Measurements from ENCODE around the gene POGZ.

POGZ gene

DNA sequence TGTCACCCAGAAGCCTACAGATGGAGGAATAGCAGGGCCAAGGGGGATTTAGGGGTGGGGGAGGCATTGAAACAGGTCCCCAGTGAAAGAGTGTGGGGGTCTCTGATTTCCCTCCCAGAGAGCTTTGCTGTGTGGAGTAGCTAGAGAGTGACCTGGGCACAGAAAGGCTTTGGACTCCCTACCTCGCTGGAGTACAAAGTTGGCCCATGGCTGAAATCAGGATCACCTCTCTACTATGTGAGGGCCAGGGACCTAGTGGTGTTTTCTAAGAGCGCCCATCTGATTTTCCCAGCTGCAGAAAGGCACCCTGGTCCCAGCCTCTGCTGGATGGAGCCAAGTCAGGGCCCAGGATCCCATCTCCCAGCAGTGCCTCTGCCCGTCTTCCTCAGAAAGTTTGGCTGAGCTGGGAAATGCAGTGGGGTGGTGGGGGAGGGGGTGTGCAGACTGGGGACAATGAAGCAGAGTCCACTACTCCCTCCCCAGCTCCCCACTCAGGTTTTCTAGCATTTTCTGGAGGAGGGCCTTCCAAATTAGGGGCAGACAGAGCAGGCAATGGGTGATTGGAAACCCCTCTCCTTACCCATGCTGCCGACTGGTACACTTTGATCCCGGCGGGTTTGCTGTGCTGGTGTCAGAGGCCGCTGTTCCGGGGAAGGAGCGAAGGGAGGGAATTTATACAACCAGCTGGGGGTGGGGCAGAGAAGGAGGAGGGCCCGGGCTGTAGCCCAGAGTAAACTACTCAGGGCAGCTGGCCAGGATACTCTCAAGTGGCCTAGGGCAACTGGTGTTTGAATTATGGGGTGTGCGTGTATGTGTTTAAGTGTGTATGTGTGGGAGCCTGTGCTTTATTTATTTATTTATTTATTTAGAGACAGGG, 87.0 kb downstream of the POGZ start, which contains the start of gene SELENBP1:
Gene SELENBP1 (minus strand): TSS at position 648 of the 877 bp plus-strand sequence. CDS start 64 bp downstream, at position 584.
- peak; percentile 70 for DNase-seq (ENCODE audit: low spot score)

DNA sequence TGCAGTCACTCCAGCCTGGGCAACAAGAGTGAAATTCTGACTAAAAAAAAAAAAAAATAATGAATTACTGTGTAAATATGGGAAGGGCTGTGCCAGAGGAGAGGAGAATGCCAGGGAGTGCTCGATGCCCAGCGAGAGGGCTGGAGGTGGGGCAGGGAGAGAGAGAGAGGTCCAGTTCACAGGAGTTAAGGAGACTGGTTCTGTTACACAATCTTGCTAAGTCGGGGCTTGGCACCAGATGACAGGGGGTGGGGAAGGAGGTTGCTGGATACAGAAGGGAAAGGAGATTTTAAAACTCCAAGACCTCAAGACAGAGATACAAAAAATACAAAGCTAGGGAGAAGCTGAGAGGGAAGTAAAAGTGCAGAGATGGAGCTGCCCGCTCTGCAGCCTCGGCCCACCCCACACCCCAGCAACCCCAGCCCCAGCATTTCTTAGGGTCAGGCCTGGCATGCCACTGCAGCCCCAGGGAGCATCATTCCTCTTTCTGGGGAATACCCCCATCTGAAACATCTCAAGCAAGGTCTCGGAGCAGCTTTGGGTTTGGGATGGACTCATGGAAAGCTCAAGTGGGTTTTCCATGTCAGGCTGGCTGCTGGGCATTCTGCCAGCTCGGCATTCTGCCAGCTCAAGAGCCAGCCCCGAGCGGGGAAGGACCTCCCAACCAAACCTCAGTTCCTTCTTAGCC, 87.8 kb downstream of the POGZ start:
- no peak for DNase-seq (ENCODE audit: low spot score)

GRCh38 chr1:151370211-151370911, 88.9 kb downstream of the POGZ start:
- no peak for DNase-seq (ENCODE audit: low spot score)

- no peak for DNase-seq (ENCODE audit: low spot score)
Measured at GRCh38 chr1:151369621-151370048, 89.7 kb downstream of the POGZ start.

DNA sequence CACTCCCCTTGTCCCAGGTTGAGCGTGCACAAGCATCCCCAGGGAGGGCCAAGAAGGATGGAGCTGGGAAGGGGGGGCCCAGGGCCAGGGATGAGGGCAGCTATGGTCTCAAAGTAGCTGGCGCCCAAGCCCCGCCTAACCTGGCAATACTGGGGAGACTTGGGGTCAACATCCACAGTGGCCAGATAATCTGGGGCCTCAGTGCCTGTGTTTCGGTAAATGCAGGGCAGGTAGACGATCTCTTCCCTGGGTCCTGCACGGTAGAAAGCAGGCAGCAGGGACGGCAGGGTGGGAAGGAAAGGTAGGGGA, 90.0 kb downstream of the POGZ start:
- DNase-seq (ENCODE audit: low spot score) = no peak

- no peak for DNase-seq (ENCODE audit: low spot score)
Measured at GRCh38 chr1:151368393-151369301, 90.6 kb downstream of the POGZ start.

- no peak for DNase-seq (ENCODE audit: low spot score)
Measured at GRCh38 chr1:151367658-151368392, 91.5 kb downstream of the POGZ start.

DNA sequence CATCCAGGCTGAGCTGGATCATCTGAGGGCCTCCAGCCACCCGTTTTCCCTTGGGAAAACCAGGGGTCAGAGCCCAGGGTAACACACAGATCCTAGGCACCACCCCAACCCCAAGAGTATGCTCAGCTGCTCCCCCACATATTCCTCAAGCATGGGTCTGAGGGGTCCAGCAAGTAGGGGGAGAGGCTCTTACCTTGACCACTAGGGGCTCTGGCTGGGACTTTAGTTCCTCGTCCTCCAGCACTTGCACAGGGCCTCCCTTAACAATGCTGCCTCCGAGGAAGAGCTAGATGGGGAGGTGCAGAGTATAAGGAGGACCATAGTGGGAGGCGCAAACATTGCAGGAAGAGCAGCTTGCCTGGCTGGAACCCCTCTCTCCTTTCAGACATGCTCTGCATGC, 94.3 kb downstream of the POGZ start:
- DNase-seq (ENCODE audit: low spot score) = no peak

DNA sequence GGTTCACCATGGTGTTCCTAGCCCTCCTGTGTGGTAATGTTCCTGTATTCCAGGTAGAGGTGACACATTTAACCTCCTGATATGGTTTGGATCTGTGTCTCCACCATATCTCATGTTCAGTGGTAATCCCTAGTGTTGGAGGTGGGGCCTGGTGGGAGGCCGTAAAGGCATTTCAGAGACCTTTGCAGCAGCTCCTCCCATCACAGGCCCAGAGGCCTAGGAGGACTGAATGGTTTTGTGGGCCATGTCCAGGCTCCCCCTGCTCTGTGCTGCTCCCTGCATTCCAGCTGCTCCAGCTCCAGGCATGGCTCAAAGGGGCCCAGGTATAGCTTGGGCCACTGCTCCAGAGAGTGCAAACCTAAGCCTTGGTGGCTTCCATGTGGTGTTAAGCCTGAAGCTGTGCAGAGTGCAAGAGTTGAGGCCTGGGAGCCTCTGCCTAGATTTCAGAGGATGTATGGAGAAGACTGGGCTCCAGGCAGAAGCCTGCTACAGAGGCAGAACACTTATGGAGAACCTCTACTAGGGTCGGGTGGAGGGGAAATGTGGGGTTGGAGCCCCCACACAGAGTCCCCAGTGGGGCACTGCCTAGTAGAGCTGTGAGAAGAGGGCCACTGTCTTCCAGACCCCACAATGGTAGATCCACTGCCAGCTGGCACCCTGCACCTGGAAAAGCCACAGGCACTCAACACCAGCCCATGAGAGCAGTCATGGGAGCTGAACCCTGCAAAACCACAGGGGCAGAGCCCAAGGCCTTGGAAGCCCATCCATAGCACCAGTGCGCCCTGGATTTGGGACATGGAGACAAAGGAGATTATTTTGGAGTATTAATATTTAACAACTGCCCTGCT, 96.8 kb downstream of the POGZ start:
- no peak for DNase-seq (ENCODE audit: low spot score)

DNA sequence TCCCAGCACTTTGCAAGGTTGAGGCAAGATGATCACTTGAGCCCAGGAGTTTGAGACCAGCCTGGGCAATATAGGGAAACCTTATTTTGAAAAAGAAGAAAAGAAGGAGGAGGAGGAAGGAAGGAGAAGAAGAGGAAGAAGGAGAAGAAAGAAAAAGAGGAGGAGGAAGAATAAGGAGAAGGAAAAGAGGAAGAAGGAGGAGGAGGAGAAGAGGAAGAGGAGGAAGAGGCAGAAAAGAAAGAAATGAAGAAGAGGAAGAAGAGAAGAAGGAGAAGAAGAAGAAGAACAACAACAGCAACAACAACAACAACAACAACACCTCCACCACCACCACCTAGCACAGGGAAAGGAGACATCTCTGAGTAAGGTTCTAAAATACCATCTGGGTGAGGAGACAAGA, 97.4 kb downstream of the POGZ start:
- no peak for DNase-seq (ENCODE audit: low spot score)

GRCh38 chr1:151356696-151357095, 102.6 kb downstream of the POGZ start:
- no peak for DNase-seq (ENCODE audit: low spot score)

All from HuH-7.5 (cell line).